ENCODE data around the gene RBM8A.
A peak's percentile ranks its signal among the peaks of the same experiment; 100 is the strongest.

The RBM8A gene

GRCh38 chr1:145918144-145918991 is 8.9 kb downstream of the RBM8A start, which contains the start of gene PEX11B:
Gene PEX11B, minus strand, starts transcription at chr1:145918717. Its CDS starts 29 bp downstream, at chr1:145918688.
- DNase-seq (ENCODE audit: low read depth in 2 of 2), result peak; percentile 76 to 88

GRCh38 chr1:145917595-145917994 is 9.7 kb downstream of the RBM8A start:
- no peak for DNase-seq (ENCODE audit: low read depth in 2 of 2)

DNA sequence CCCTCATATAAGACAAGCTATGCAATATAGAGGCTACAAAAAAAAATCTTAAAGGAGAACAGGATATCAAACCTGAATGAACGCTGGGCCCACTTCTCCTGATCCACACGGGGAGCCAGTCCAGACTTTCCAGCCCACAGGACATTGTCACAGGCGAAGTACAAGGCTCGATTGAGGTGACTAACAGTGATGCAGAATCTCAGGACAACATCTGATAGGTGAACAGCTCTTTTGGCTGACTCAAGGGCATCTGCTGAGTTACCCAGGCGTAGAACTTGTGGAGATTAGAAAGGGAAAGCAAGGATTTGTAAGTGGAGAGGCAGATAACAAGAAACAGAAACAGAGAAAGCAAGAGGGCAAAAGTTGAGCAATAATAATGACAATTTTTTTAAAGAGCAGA is 10.5 kb downstream of the RBM8A start:
- DNase-seq (ENCODE audit: low read depth in 2 of 2), result no peak

DNA sequence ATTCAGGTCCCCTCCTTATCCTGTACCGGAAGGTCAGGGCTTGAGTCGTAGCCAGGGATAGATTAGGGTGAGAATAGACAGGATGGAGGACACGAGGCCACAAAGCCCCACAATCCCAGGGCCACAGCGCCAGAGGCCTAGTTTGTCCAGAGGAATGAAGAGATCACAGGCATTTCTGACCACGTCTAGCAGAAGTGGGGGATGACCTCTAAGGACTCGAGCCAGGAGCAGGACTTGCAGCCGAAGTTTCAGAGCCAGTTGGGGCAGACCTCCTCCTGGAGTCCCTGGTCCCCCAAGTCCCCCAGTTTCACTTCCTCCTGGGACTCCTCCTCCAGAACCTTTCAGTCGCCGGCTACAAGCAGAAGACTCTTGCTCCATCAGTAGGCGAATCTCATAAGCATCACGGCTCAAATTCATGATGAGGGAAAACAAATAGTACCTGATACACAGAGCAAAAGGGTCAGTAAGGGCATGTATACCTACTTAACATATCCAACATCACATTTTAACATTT is 15.1 kb downstream of the RBM8A start:
- no peak for DNase-seq (ENCODE audit: low read depth in 2 of 2)

DNA sequence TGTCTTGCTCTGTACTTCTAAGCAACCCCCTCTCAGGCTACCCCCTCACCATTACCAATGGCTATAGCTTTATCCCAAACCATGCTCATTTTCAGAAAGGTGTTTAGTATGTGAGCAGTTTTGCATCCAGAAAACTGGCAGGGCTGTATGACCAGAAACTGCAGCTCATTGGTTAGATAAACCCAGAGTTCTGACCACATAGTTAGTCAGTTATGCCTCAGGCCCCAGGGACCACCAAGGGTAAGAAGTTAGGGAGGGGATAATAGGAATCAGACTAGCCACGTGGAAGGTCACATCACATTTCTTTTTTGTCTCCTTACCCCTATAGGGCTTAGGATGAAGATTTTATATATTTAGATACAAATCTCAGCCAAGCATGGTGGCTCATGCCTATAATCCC is 18.6 kb downstream of the RBM8A start:
- no peak for DNase-seq (ENCODE audit: low read depth in 2 of 2)

DNA sequence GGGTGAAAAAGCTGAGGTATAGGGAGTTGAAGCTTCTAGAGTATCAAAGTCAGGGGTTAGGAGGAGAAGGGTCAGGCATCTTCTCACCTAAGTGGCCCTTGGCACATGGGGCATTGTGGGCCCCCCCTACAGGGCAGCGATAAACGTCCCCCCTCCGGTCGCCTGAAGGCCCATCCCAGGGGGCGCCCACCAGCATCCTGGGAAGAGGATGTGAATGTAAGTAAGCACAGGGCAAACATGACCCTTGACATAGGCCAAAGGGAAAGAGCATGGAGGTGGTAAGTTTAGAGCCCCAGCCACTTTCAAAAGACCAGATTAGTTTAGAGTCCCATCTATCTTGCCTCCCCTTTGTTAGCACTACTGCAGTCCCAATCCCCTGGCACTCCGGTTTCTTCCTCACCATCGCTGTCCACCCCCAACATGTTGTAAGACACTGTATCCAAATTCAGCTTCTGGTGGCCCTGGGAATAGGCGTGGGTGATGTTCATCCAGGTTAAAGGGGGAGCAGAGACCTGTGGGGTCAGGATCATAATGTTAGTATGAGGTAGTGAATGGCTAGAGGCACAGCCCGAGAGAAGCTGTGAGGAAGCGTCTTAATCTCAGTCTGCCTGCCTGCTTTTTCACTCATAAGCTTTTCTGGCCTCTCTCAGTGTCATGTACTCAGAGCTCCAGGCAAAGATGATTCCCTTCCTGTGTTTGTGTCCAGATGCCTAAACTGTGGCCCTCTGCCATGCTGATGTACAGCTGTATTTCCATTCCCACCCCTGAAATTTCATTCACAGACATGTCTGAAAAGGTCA is 20.1 kb downstream of the RBM8A start:
- no peak for DNase-seq (ENCODE audit: low read depth in 2 of 2)

- no peak for DNase-seq (ENCODE audit: low read depth in 2 of 2)
Measured at GRCh38 chr1:145901312-145902021, 25.8 kb downstream of the RBM8A start.

DNA sequence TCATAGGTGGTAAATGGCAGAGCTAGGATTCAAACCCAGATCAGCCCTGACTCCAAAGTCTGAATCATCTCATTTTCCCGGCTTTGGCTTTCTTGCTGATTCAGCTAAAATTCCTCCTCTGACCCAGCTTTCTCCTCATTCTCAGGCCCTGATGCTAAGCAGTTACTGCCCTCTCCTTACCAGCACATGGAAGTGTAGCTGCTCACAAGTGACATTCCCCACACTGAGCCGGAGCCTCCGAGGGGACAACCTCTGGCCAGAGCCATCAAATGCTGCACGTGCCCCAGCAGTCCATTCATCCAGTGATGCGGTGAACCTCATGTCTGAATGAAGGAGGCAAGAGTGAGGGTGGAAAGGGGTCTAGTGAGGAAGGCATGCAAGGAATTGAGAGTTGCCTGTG is 28.5 kb downstream of the RBM8A start:
- no peak for DNase-seq (ENCODE audit: low read depth in 2 of 2)

DNA sequence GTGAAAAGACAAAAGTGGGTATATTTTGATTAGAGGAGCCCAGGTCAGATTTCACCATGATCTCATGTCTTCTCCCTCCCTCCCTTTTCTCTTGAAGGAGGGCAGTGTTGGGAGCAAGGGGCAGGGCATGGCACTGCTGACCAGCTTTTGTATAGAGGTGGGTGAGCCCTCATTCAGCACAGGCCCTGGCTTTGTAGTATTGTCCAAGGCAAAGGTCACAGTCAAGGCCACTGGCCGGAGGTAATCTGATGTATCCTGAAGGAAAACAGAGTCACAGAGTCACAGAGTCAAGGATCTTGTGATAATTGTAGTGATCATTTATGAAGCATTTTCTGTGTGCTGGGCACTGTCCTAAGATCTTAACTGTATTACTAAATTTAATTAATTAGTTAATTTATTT is 29.3 kb downstream of the RBM8A start:
- no peak for DNase-seq (ENCODE audit: low read depth in 2 of 2)

DNA sequence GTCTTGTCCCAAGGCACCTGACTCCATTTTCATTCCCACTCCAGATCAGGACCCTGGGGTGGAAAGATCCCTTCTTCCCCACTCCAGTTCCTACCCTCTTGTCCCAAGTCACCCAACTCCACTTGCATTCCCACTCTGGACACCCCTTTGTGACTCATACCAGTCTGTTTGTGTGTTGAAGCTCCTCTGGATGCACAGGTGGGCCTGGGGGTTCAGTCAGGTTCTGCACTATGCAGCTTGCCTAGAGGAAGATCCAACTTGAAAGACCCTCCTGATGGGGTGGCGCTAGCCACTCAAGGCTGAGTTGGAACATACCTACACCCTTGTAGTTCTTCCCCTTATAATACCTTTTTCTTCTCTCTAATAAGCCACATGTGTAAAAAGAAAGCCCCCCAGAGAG is 31.8 kb downstream of the RBM8A start:
- no peak for DNase-seq (ENCODE audit: low read depth in 2 of 2)

GRCh38 chr1:145893306-145894055 is 33.8 kb downstream of the RBM8A start:
- DNase-seq (ENCODE audit: low read depth in 2 of 2), result no peak

- DNase-seq (ENCODE audit: low read depth in 2 of 2), result no peak
Measured at GRCh38 chr1:145892486-145893087, 34.7 kb downstream of the RBM8A start.

DNA sequence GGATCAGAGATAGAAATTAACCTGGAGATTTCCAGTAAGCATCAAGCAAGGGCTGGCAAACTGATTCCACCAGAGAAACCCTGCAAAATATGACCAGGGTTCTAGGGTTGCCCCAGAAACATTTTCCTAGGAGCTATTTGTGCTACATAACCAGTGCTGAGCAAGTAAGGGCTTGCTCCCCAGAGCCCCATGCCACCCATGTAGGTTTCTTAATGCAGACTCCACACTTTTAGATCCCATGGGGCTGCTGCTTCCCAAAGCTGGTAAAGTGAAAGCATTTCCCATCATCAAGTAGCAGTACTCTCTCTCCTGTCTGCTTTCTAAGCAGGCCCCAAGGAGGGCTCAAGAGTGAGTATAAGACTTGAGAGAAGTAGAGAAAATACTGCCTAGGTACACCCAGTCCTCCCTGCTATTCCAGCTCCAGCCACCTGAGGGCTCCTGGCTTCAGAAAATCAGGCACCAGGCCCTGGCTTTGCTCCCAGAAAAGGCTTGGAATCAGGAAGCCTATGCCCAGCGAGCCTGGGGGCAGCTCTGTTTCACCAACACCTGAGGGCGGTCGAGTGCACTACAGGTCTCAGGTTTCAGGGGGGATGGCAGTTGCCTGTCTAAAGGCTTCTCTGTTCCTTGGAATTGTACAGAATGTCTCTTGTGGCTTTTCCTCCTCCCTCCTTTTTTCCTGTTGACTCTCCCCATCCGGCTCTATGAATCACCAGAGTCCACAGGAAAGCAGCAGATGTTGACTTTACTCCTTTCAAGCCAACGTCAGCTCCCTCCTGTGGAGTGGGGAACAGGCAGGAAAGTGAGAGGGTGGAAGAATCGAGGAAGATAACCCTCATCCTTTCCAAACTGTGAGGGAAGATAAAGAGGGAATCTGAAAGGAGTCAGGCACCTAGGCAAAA is 35.4 kb downstream of the RBM8A start:
- DNase-seq (ENCODE audit: low read depth in 2 of 2), result peak in 1 of 2 donors; percentile 28

- DNase-seq (ENCODE audit: low read depth in 2 of 2), result no peak
Measured at GRCh38 chr1:145891143-145891542, 36.1 kb downstream of the RBM8A start.

- no peak for DNase-seq (ENCODE audit: low read depth in 2 of 2)
Measured at GRCh38 chr1:145889722-145890121, 37.6 kb downstream of the RBM8A start.

DNA sequence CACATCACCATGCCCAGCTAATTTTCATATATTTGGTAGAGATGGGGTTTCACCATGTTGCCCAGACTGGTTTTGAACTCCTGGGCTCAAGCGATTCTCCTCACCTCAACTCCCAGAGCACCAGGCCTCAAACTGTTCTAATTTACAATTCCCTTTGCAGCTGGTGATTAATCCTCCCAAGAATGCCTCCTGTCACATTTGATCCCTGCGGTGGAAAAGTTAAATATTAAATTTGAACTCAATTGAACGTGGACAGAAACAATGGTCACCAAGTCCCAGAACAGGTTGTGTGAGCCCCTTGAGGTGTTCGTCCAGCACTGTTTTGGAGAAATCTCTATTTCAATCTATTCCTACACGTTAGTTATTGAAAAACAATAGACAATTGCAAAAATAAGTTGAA is 39.7 kb downstream of the RBM8A start:
- DNase-seq (ENCODE audit: low read depth in 2 of 2), result no peak

GRCh38 chr1:145886816-145887215 is 40.5 kb downstream of the RBM8A start:
- DNase-seq (ENCODE audit: low read depth in 2 of 2), result no peak

DNA sequence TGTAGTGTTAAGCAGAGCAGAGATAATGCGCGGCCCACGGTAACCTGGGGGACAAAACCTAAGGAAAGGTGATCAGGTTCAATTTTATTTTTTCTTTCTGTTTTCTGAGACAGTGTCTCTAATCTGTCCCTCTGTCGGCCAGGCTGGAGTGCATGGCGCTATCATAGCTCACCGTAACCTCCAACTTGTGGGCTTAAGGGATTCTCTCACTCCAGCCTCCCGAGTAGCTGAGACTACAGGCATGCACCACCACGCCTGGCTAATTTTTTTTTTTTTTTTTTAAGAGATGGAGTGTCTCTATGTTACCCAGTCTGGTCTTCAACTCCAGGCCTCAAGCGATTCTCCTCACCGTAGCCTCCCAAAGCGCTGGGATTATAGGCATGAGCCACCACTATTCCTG is 40.9 kb downstream of the RBM8A start:
- DNase-seq (ENCODE audit: low read depth in 2 of 2), result no peak

- DNase-seq (ENCODE audit: low read depth in 2 of 2), result peak; percentile 43 to 76
Measured at GRCh38 chr1:145885738-145886287, 41.5 kb downstream of the RBM8A start, which contains the start of gene ANKRD35. Gene ANKRD35, minus strand, starts transcription at chr1:145885866. Its CDS starts 108 bp downstream, at chr1:145885758.

All from stimulated activated CD4-positive, alpha-beta T cell treated with anti-CD3 and anti-CD28 coated beads, Interleukin-1b, Interleukin-23, amount 100 ng/mL, for 1 hour (primary cell).